ENCODE data around the gene IMMP2L. TPM values are rescaled to one million over a fixed set of nuclear protein-coding genes. Genes with fewer than 3 reads are reported as not detected.

IMMP2L gene
- polyA plus RNA-seq, 2 of the 4 experiments (the other 2 are of a cell fraction), result 16.1 to 23.8 TPM

DNA sequence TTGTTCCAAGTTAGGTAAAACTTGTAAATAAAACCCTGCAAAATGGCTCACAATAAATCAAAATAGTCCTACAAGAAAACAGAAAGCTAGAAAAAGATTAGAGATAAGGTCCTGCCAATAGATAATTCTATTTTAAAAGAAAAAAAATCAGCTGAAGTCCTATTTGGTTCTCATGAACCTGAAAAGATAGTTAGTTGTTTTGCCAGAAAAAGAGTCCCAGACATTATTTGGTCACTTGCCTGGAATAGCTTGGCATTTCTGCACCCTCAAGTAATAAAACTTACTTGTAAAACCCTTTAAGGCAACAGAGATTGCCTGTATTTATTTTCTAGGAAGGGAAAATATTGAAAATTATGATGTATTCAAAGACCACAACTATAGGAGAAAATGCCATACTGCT, 423.7 kb downstream of the IMMP2L start:
- no peak overlapping the region for H3K4me3 ChIP-seq
- ChIA-PET CTCF (interaction anchor here (1.1 kb wide), 1 partner anchor 591 kb away, joined by 4 read pairs; no protein-coding TSS in a partner anchor), POLR2A (no interaction called here)
- TF ChIP-seq MAFK (IDR thresholded peaks at IDR 0.05; ENCODE audit: partially characterized antibody), result no peak
- TF ChIP-seq HOXB5 (CRISPR knock-in tag; IDR thresholded peaks at IDR 0.05), result no peak
- TF ChIP-seq POLR2A (IDR thresholded peaks at IDR 0.05; ENCODE audit: low read length), result no peak
- TF ChIP-seq NR3C1 (IDR thresholded peaks at IDR 0.05), result no peak
- TF ChIP-seq EHF (CRISPR knock-in tag; IDR thresholded peaks at IDR 0.05), result no peak
- TF ChIP-seq, protein P1, sequence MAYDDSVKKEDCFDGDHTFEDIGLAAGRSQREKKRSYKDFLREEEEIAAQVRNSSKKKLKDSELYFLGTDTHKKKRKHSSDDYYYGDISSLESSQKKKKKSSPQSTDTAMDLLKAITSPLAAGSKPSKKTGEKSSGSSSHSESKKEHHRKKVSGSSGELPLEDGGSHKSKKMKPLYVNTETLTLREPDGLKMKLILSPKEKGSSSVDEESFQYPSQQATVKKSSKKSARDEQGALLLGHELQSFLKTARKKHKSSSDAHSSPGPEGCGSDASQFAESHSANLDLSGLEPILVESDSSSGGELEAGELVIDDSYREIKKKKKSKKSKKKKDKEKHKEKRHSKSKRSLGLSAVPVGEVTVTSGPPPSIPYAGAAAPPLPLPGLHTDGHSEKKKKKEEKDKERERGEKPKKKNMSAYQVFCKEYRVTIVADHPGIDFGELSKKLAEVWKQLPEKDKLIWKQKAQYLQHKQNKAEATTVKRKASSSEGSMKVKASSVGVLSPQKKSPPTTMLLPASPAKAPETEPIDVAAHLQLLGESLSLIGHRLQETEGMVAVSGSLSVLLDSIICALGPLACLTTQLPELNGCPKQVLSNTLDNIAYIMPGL (CRISPR knock-in tag; IDR thresholded peaks at IDR 0.05; ENCODE audit: borderline replicate concordance), result no peak
- no peak for TF ChIP-seq NFE2L2 (conservative IDR thresholded peaks at IDR 0.05; ENCODE audit: low read length)
- no peak for TF ChIP-seq FOXS1 (CRISPR knock-in tag; IDR thresholded peaks at IDR 0.05)
- TF ChIP-seq, protein P2, sequence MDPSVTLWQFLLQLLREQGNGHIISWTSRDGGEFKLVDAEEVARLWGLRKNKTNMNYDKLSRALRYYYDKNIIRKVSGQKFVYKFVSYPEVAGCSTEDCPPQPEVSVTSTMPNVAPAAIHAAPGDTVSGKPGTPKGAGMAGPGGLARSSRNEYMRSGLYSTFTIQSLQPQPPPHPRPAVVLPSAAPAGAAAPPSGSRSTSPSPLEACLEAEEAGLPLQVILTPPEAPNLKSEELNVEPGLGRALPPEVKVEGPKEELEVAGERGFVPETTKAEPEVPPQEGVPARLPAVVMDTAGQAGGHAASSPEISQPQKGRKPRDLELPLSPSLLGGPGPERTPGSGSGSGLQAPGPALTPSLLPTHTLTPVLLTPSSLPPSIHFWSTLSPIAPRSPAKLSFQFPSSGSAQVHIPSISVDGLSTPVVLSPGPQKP (IDR thresholded peaks at IDR 0.05; ENCODE audit: low read depth, low read length), result no peak
- no peak for TF ChIP-seq MYC (IDR thresholded peaks at IDR 0.05; ENCODE audit: borderline replicate concordance, low read length)
- no peak for TF ChIP-seq HOXB13 (CRISPR knock-in tag; IDR thresholded peaks at IDR 0.05; ENCODE audit: low read depth)
- TF ChIP-seq EP300 (IDR thresholded peaks at IDR 0.05), result no peak
- TF ChIP-seq, protein P3, sequence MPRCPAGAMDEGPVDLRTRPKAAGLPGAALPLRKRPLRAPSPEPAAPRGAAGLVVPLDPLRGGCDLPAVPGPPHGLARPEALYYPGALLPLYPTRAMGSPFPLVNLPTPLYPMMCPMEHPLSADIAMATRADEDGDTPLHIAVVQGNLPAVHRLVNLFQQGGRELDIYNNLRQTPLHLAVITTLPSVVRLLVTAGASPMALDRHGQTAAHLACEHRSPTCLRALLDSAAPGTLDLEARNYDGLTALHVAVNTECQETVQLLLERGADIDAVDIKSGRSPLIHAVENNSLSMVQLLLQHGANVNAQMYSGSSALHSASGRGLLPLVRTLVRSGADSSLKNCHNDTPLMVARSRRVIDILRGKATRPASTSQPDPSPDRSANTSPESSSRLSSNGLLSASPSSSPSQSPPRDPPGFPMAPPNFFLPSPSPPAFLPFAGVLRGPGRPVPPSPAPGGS (IDR thresholded peaks at IDR 0.05), result no peak
- TF ChIP-seq PHF8 (IDR thresholded peaks at IDR 0.05; ENCODE audit: borderline replicate concordance, low read depth), result no peak
- TF ChIP-seq ZC3H11A (IDR thresholded peaks at IDR 0.05), result no peak
- no peak for TF ChIP-seq CBX2 (IDR thresholded peaks at IDR 0.05; ENCODE audit: borderline replicate concordance, low read depth)
- TF ChIP-seq NPAS2 (CRISPR knock-in tag; IDR thresholded peaks at IDR 0.05; ENCODE audit: borderline replicate concordance), result no peak
- no peak for TF ChIP-seq RAD21 (conservative IDR thresholded peaks at IDR 0.05 in 1 of 2, IDR thresholded peaks at IDR 0.05 in 1 of 2)
- no peak for TF ChIP-seq RARB (CRISPR knock-in tag; IDR thresholded peaks at IDR 0.05)
- H3K4me2 ChIP-seq, result no peak overlapping the region
- 0 out of 3 replicates have a peak, but pooled peaks cover 7% of the 10 kb centered on the region for H3K4me1 ChIP-seq
- DNase-seq (ENCODE audit: low read depth in 1 of 2, low spot score in 1 of 2) (no peak), FAIRE-seq (no peak), ATAC-seq (no peak)
- H3K27ac ChIP-seq, result no peak overlapping the region
- no peaks in the 10 kb centered on the region for H3K9me3 ChIP-seq

DNA sequence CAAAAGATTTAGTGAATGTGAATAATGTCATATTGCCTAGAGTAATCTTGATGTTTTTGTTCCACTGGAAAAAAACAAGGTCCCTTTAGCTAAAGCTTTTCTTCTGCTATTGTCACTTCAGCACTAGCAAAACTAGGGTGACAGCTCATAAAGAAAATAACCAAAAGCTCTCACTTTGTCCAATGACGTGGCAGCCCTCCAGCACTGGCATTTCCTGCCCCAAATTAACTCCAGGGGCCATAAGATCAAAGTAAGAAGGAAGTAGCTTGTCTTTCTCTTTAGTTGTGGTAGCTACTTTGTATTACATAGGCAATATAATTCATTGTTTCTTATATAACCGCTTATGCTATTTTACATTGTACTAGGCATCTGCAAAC, 424.1 kb downstream of the IMMP2L start:
- POLR2A ChIA-PET, result no interaction called here
- ATAC-seq, result no peak
- no peak overlapping the region for H3K27ac ChIP-seq
- H3K4me1 ChIP-seq, result peaks cover 8% of the 10 kb centered on the region; the same call in 2 of the 3 replicates
- DNase-seq (ENCODE audit: low read depth in 1 of 2, low spot score in 1 of 2), result no peak
- FAIRE-seq, result no peak
- H3K4me2 ChIP-seq, result no peak overlapping the region
- H3K4me3 ChIP-seq, result no peak overlapping the region
- TF ChIP-seq RAD21 (conservative IDR thresholded peaks at IDR 0.05 in 1 of 2, IDR thresholded peaks at IDR 0.05 in 1 of 2), result no peak
- TF ChIP-seq NFE2L2 (conservative IDR thresholded peaks at IDR 0.05; ENCODE audit: low read length), result no peak
- no peak for TF ChIP-seq TP53 (CRISPR knock-in tag; IDR thresholded peaks at IDR 0.05)
- no peak for TF ChIP-seq KDM5A (IDR thresholded peaks at IDR 0.05)
- WGBS (ENCODE audit: missing lambda C conversion rate), result 60% methylated on average over 2 of the region's 2 CpGs
- CTCF ChIA-PET, result interaction anchor here (1.1 to 1.3 kb wide), 2 partner anchors 12 to 592 kb away, joined by 4 read pairs; no protein-coding TSS in a partner anchor
- H3K9me3 ChIP-seq, result no peaks in the 10 kb centered on the region

Measured in A549 (cell line).